ENCODE measurements around the gene TTC21B. TPM values are rescaled to one million over a fixed set of nuclear protein-coding genes. Genes with fewer than 3 reads are reported as not detected.

The TTC21B gene
- total RNA-seq, 6 experiments from 2014 or later: 4.7 to 8.9 (median 7.2) TPM

DNA sequence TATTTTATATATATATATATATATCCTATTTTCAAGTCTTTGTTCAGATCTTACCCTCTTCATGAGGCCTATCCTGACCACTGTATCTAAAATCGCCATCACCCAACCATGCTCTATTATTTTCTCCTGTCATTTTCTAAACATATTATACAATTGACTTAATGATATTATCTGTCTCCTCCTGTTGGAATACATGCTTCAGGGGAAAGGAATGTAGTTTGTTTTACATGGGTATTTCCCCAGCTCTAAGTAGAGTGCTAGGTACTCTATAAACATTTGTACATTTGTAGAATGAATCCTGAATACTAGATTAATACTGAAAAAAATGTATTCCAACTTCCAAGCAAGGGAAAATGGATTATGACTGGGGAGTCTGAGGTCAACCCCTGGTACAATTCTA is 26.2 kb downstream of the TTC21B start:
- WGBS (ENCODE audit: insufficient coverage, low coverage, low lambda C conversion rate, missing lambda C conversion rate): 100% methylated on average over 1 of the region's 1 CpG
- no peak overlapping the region for H3K4me3 ChIP-seq
- no peak overlapping the region for H3K27ac ChIP-seq
- ATAC-seq: no peak
- H3K4me1 ChIP-seq: no peaks in the 10 kb centered on the region
- H3K27me3 ChIP-seq: no peaks in the 10 kb centered on the region
- intact Hi-C loops (cut with DNase I): no loop called here
- no peak for DNase-seq
- H3K9me3 ChIP-seq: no peaks in the 10 kb centered on the region
- TF ChIP-seq POLR2A (IDR thresholded peaks at IDR 0.05): no peak
- TF ChIP-seq, protein P1, sequence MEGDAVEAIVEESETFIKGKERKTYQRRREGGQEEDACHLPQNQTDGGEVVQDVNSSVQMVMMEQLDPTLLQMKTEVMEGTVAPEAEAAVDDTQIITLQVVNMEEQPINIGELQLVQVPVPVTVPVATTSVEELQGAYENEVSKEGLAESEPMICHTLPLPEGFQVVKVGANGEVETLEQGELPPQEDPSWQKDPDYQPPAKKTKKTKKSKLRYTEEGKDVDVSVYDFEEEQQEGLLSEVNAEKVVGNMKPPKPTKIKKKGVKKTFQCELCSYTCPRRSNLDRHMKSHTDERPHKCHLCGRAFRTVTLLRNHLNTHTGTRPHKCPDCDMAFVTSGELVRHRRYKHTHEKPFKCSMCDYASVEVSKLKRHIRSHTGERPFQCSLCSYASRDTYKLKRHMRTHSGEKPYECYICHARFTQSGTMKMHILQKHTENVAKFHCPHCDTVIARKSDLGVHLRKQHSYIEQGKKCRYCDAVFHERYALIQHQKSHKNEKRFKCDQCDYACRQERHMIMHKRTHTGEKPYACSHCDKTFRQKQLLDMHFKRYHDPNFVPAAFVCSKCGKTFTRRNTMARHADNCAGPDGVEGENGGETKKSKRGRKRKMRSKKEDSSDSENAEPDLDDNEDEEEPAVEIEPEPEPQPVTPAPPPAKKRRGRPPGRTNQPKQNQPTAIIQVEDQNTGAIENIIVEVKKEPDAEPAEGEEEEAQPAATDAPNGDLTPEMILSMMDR (IDR thresholded peaks at IDR 0.05): no peak
- peaks cover 0 to 49% (median 8%) of the 10 kb centered on the region in 4 donors for H3K36me3 ChIP-seq

DNA sequence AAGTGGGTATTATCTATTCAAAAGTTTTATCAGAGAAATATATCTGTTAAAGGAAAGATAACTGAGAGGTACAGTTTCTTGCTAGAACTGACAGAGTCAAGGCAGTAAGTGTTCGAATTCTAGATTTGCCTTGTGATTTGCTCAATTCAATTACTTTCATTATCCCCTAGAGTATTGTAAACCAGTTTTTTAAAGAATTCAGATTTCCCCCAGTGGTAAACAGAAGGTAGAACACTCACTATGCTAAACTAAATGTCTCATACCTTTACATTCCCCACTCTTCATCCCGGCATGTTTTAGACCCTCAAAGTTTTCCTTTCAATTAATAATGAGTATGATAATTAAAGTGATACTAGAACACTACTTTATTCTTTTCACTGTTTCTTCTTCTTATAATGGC is 28.6 kb downstream of the TTC21B start:
- WGBS (ENCODE audit: insufficient coverage, low coverage, low lambda C conversion rate, missing lambda C conversion rate): 63% methylated on average over 2 of the region's 2 CpGs
- Histone ChIP-seq H3K4me3 (no peak overlapping the region), H3K27ac (no peak overlapping the region), H3K9me3 (no peaks in the 10 kb centered on the region), H3K27me3 (no peaks in the 10 kb centered on the region), H3K36me3 (peaks cover 0 to 26% (median 3%) of the 10 kb centered on the region in 4 donors), H3K4me1 (no peaks in the 10 kb centered on the region)
- ATAC-seq (no peak), DNase-seq (no peak)
- TF ChIP-seq, protein P1 (IDR thresholded peaks at IDR 0.05): no peak
- TF ChIP-seq POLR2A (IDR thresholded peaks at IDR 0.05): no peak
- intact Hi-C loops (cut with DNase I): no loop called here

DNA sequence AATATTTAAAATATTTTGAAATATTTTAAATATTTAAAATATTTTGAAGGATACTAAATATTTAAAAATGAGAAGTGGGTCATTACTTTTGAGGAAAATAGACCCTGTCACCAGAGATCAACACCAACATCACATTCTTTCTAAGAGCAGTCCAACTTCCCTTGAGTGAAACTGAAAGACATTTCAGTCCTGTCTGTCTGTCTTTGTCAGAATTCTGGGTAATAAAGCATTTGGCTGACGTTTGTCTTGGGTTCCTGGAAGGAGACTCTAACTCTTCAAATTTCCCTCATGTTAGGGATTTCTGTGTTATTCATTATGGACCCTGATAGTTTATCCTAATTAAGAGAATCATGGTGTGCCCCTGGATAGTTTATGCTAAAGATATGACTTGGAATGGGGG is 32.8 kb downstream of the TTC21B start:
- Histone ChIP-seq H3K27me3 (no peaks in the 10 kb centered on the region), H3K4me3 (no peak overlapping the region), H3K36me3 (peaks cover 0 to 14% (median 6%) of the 10 kb centered on the region in 4 donors), H3K27ac (no peak overlapping the region), H3K4me1 (no peaks in the 10 kb centered on the region), H3K9me3 (no peaks in the 10 kb centered on the region)
- intact Hi-C loops (cut with DNase I): no loop called here
- ATAC-seq (no peak), DNase-seq (no peak)
- 67% methylated on average over 1 of the region's 1 CpG for WGBS (ENCODE audit: insufficient coverage, low coverage, low lambda C conversion rate, missing lambda C conversion rate)
- TF ChIP-seq, protein P1 (IDR thresholded peaks at IDR 0.05): no peak
- TF ChIP-seq POLR2A (IDR thresholded peaks at IDR 0.05): no peak

DNA sequence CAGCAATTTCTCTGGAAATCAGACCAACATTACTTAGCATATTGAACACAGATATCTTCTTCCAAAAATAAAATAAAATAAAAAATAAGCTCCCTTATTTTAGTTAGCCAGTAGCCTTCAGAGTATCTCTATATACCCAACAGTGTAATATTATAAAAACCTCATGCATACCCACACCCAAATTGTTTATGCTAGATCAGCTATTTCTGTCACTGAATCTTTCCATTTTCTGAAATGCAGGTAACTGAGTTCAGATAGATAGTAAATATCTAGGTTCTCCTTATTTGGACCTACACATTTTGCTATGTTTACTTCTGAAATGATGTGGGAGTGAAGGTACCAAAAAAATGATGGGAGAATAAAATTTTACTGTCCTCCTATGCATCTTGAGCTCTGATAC is 39.9 kb downstream of the TTC21B start:
- Histone ChIP-seq H3K4me1 (no peaks in the 10 kb centered on the region), H3K27me3 (no peaks in the 10 kb centered on the region), H3K27ac (no peak overlapping the region), H3K36me3 (peaks cover 0 to 35% (median 8%) of the 10 kb centered on the region in 4 donors), H3K9me3 (no peaks in the 10 kb centered on the region), H3K4me3 (no peak overlapping the region)
- TF ChIP-seq POLR2A (IDR thresholded peaks at IDR 0.05): no peak
- TF ChIP-seq, protein P1 (IDR thresholded peaks at IDR 0.05): no peak
- no peak for DNase-seq
- intact Hi-C loops (cut with DNase I): no loop called here
- no peak for ATAC-seq

DNA sequence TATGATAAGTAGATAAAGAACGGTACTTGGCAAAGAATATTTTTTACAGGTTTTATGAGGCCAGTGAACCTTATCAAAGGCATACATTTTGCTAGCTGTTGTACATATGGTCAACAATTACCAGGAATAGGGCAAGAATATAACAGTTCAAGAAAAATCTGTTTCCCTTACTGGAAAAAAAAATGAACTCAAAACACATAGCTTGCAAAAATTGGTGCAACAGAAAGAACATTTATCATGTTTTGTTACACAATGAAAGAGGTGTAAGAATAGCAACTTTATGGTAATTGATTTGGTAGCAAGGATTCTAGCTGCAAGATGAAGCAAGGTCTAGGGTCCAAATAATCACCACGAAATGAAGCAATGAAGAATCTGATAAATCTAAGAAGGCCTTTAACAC is 41.6 kb downstream of the TTC21B start:
- H3K36me3 ChIP-seq: peaks cover 0 to 27% (median 4%) of the 10 kb centered on the region in 4 donors
- H3K9me3 ChIP-seq: no peaks in the 10 kb centered on the region
- no peaks in the 10 kb centered on the region for H3K4me1 ChIP-seq
- intact Hi-C loops (cut with DNase I): no loop called here
- TF ChIP-seq, protein P1 (IDR thresholded peaks at IDR 0.05): no peak
- no peak for TF ChIP-seq POLR2A (IDR thresholded peaks at IDR 0.05)
- H3K27ac ChIP-seq: no peak overlapping the region
- no peak for ATAC-seq
- 86% methylated on average over 2 of the region's 2 CpGs for WGBS (ENCODE audit: insufficient coverage, low coverage, low lambda C conversion rate, missing lambda C conversion rate)
- H3K27me3 ChIP-seq: no peaks in the 10 kb centered on the region
- no peak for DNase-seq
- H3K4me3 ChIP-seq: no peak overlapping the region
